GM12878 (cell line): Measurements from ENCODE around the gene MFSD6.

Source experiments
- CTCF ChIP-seq, 3 experiments: IDR thresholded peaks in 2 of 3; conservative IDR thresholded peaks in 1 of 3; 2 replicates each; pipeline ENCODE4 v1.5.1; 2011; ENCODE audit warnings: low read depth in 3 of 3, low read length in 3 of 3, mild to moderate bottlenecking in 3 of 3, control low read depth in 2 of 3, moderate library complexity in 2 of 3, inconsistent platforms in 1 of 3, mixed read lengths in 1 of 3; ENCODE audit not compliant: control insufficient read depth in 2 of 3, insufficient read depth in 1 of 3; ENCODE audit errors: extremely low read depth in 1 of 3
- FOXK2 ChIP-seq: fragments of 450-650 bp; IDR thresholded peaks from 2 replicates; pipeline ENCODE4 v1.6.1; 2017; ENCODE audit warnings: mild to moderate bottlenecking, moderate library complexity
- FOXM1 ChIP-seq: IDR thresholded peaks from 2 replicates; pipeline ENCODE4 v1.6.1; 2012; ENCODE audit warnings: low read depth, mild to moderate bottlenecking, inconsistent platforms, low read length, moderate library complexity
- NFIC ChIP-seq: IDR thresholded peaks from 2 replicates; pipeline ENCODE4 v1.6.1; 2012; ENCODE audit warnings: low read depth, mild to moderate bottlenecking, inconsistent platforms, low read length, moderate library complexity
- POLR2AphosphoS5 ChIP-seq: IDR thresholded peaks from 2 replicates; pipeline ENCODE4 v1.6.1; 2011; ENCODE audit warnings: mild to moderate bottlenecking, low read length, inconsistent platforms
- SP1 ChIP-seq: IDR thresholded peaks from one replicate; pipeline ENCODE4 v1.6.1; 2011; ENCODE audit warnings: low read depth, low read length
- USF2 ChIP-seq: IDR thresholded peaks from 2 replicates; pipeline ENCODE4 v1.6.1; 2011; ENCODE audit warnings: low read depth, low read length, improper control_type of control experiment, borderline replicate concordance
- YY1 ChIP-seq: IDR thresholded peaks from 2 replicates; pipeline ENCODE4 v1.6.1; 2011; ENCODE audit warnings: low read depth, mild to moderate bottlenecking, low read length

GRCh38 chr2:190361572-190361971 is 46.6 kb upstream of the MFSD6 start:
- TF ChIP-seq FOXM1 (no peak), YY1 (no peak), CTCF (IDR thresholded peaks at IDR 0.05 in 2 of 3, conservative IDR thresholded peaks at IDR 0.05 in 1 of 3; ENCODE audit: control insufficient read depth in 2 of 3, extremely low read depth in 1 of 3, insufficient read depth in 1 of 3, low read depth in 3 of 3, low read length in 3 of 3) (no peak), FOXK2 (no peak), NFIC (no peak), USF2 (no peak), POLR2AphosphoS5 (no peak), SP1 (no peak)
